CD4-positive, CD25-positive, alpha-beta regulatory T cell (primary cell): Measurements from ENCODE around the gene LRRTM4. TPM values are rescaled to one million over a fixed set of nuclear protein-coding genes. Genes with fewer than 3 reads are reported as not detected.
A peak's percentile ranks its signal among the peaks of the same experiment; 100 is the strongest.

Experiments used
- ATAC-seq, 2 donors: fragments of 150-1000 bp; cut with Tn5 transposase; one replicate each; pipeline ENCODE4 v1.10.0; 2021; ENCODE audit warnings: low read depth in 2 of 2, moderate number of reproducible peaks in 2 of 2, moderate library complexity in 1 of 2
- DNase-seq, 3 donors: peaks; one replicate each; pipeline versions ENCODE4 v3.0.0 to v3.0.0-alpha.2; 2012 to 2022; ENCODE audit warnings: mixed read lengths in 1 of 3
- H3K27ac ChIP-seq: one replicate; pipeline ENCODE4 v1.7.0; 2013; ENCODE audit warnings: mild to moderate bottlenecking, low read length; ENCODE audit not compliant: insufficient read depth, poor library complexity, severe bottlenecking
- H3K27me3 ChIP-seq: one replicate; pipeline ENCODE4 v1.7.0; 2013; ENCODE audit warnings: low read length; ENCODE audit not compliant: control insufficient read depth, insufficient read depth
- H3K36me3 ChIP-seq: one replicate; pipeline ENCODE4 v1.7.0; 2013; ENCODE audit warnings: mild to moderate bottlenecking, low read length, moderate library complexity; ENCODE audit not compliant: control insufficient read depth, insufficient read depth
- H3K4me1 ChIP-seq: 2 replicates; pipeline ENCODE4 v1.7.0; 2013; ENCODE audit warnings: mild to moderate bottlenecking, low read length; ENCODE audit not compliant: insufficient read depth, control insufficient read depth, poor library complexity, severe bottlenecking
- H3K4me3 ChIP-seq: one replicate; pipeline ENCODE4 v1.7.0; 2013; ENCODE audit warnings: low read depth, mild to moderate bottlenecking, low read length, moderate library complexity
- H3K9me3 ChIP-seq, 2 experiments: 1 replicate in 1 of 2; 2 replicates in 1 of 2; pipeline ENCODE4 v1.7.0; 2013; ENCODE audit warnings: low read length in 2 of 2, mild to moderate bottlenecking in 1 of 2, moderate library complexity in 1 of 2; ENCODE audit not compliant: control insufficient read depth in 2 of 2
- H3K27ac Mint-ChIP-seq, 3 donors: one replicate each; pipeline ENCODE4 v1.8.0; 2020 to 2022; ENCODE audit warnings: mild to moderate bottlenecking in 3 of 3, mixed read lengths in 3 of 3, moderate library complexity in 2 of 3
- H3K27me3 Mint-ChIP-seq: one replicate; pipeline ENCODE4 v1.8.0; 2022; ENCODE audit warnings: mild to moderate bottlenecking, mixed read lengths
- H3K36me3 Mint-ChIP-seq: one replicate; pipeline ENCODE4 v1.8.0; 2020; ENCODE audit warnings: mixed read lengths
- H3K4me1 Mint-ChIP-seq, 4 donors: one replicate each; pipeline ENCODE4 v1.8.0; 2020 to 2022; ENCODE audit warnings: mixed read lengths in 4 of 4, mild to moderate bottlenecking in 1 of 4
- H3K4me3 Mint-ChIP-seq, 4 donors: one replicate each; pipeline ENCODE4 v1.8.0; 2020 to 2022; ENCODE audit warnings: mild to moderate bottlenecking in 4 of 4, mixed read lengths in 4 of 4, moderate library complexity in 3 of 4
- H3K9me3 Mint-ChIP-seq, 7 donors: one replicate each; pipeline ENCODE4 v1.8.0; 2020 to 2022; ENCODE audit warnings: mixed read lengths in 7 of 7, mild to moderate bottlenecking in 3 of 7, moderate library complexity in 2 of 7
- polyA plus RNA-seq, 4 donors: library from polyadenylated mRNA; unstranded; fragments of 300-500 nt; fragmentation: Illumina TruSeq; gene quantifications; one replicate each; pipeline ENCODE4 v1.2.3, GENCODE V29; 2021
- total RNA-seq: library from RNA; stranded (reverse); gene quantifications from one replicate; pipeline ENCODE4 v1.2.3, GENCODE V29; 2022

The LRRTM4 gene
- total and polyA plus RNA-seq, 5 donors from 2014 or later = not detected

- no peak overlapping the region for H3K4me3 ChIP-seq
- no peaks in the 10 kb centered on the region for H3K36me3 ChIP-seq
- ATAC-seq (no peak), DNase-seq (no peak)
- no peak overlapping the region for H3K27ac Mint-ChIP-seq
- peaks cover 0 to 7% (median 4%) of the 10 kb centered on the region in 7 donors for H3K9me3 Mint-ChIP-seq
- no peak overlapping the region for H3K27ac ChIP-seq
- no peaks in the 10 kb centered on the region for H3K27me3 Mint-ChIP-seq
- H3K27me3 ChIP-seq = no peaks in the 10 kb centered on the region
- H3K4me1 ChIP-seq = no peaks in the 10 kb centered on the region
- no peaks in the 10 kb centered on the region for H3K36me3 Mint-ChIP-seq
- H3K4me1 Mint-ChIP-seq = no peaks in the 10 kb centered on the region
- H3K4me3 Mint-ChIP-seq = no peak overlapping the region
- no peaks in the 10 kb centered on the region for H3K9me3 ChIP-seq
These were observed 537.8 kb downstream of the LRRTM4 start for GRCh38 chr2:76984359-76984758.

DNA sequence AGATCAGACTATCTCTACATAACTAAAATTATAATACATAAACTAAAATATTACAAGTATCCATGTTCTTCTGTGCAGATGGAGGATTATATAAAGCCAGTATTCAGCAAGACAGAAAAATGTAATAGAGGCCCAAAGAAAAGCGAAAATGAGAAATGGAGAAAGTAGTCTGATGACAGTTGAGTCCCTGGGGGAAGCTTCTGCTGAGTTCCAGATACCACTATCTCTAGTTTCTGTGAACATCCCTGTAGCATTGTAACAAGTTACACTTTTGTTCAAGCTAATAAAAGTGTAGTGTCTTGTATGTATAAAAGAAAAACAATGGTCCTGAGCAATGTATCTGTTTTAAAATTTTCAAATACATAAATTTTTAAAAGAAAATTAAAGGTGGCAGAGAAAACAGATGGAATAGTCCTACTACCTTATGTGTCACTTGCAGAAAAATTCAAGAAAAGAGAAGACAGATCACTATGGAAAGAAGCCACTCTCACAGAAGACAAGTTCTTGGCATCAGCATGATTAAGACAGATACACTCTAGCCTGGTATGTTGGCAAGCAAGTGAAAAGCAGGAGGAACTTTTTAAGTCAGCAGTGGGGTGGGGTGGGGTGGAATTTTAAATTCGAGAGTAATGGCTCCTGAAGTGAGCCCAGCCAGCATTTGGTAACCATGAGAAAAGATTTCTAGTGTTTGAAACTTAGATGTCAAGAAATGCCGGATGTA lies 541.9 kb downstream of the LRRTM4 start:
- Histone ChIP-seq H3K27ac (no peak overlapping the region), H3K36me3 (no peaks in the 10 kb centered on the region), H3K4me3 (no peak overlapping the region), H3K27me3 (no peaks in the 10 kb centered on the region), H3K9me3 (no peaks in the 10 kb centered on the region), H3K4me1 (no peaks in the 10 kb centered on the region)
- no peak for ATAC-seq
- H3K4me1 Mint-ChIP-seq = no peaks in the 10 kb centered on the region
- peaks cover 0 to 18% (median 3%) of the 10 kb centered on the region in 7 donors for H3K9me3 Mint-ChIP-seq
- no peak for DNase-seq
- H3K27me3 Mint-ChIP-seq = no peaks in the 10 kb centered on the region
- H3K4me3 Mint-ChIP-seq = no peak overlapping the region
- H3K27ac Mint-ChIP-seq = no peak overlapping the region
- no peaks in the 10 kb centered on the region for H3K36me3 Mint-ChIP-seq

- no peaks in the 10 kb centered on the region for H3K4me1 ChIP-seq
- no peak for DNase-seq
- no peak overlapping the region for H3K4me3 Mint-ChIP-seq
- peaks cover 0 to 18% (median 2%) of the 10 kb centered on the region in 7 donors for H3K9me3 Mint-ChIP-seq
- H3K36me3 Mint-ChIP-seq = no peaks in the 10 kb centered on the region
- H3K9me3 ChIP-seq = no peaks in the 10 kb centered on the region
- no peaks in the 10 kb centered on the region for H3K27me3 Mint-ChIP-seq
- H3K27ac ChIP-seq = no peak overlapping the region
- H3K27ac Mint-ChIP-seq = no peak overlapping the region
- ATAC-seq = no peak
- H3K27me3 ChIP-seq = no peaks in the 10 kb centered on the region
- no peaks in the 10 kb centered on the region for H3K4me1 Mint-ChIP-seq
- H3K4me3 ChIP-seq = no peak overlapping the region
- no peaks in the 10 kb centered on the region for H3K36me3 ChIP-seq
These were observed 544.1 kb downstream of the LRRTM4 start for GRCh38 chr2:76977846-76978727.

- no peaks in the 10 kb centered on the region for H3K36me3 ChIP-seq
- no peaks in the 10 kb centered on the region for H3K4me1 ChIP-seq
- H3K27ac ChIP-seq = no peak overlapping the region
- Mint-ChIP-seq H3K4me1 (no peaks in the 10 kb centered on the region), H3K27me3 (no peaks in the 10 kb centered on the region), H3K4me3 (no peak overlapping the region), H3K9me3 (peaks cover 0 to 17% (median 2%) of the 10 kb centered on the region in 7 donors), H3K27ac (no peak overlapping the region), H3K36me3 (no peaks in the 10 kb centered on the region)
- ATAC-seq (no peak), DNase-seq (no peak)
- H3K9me3 ChIP-seq = no peaks in the 10 kb centered on the region
- H3K4me3 ChIP-seq = no peak overlapping the region
- H3K27me3 ChIP-seq = no peaks in the 10 kb centered on the region
These were observed 546.4 kb downstream of the LRRTM4 start for GRCh38 chr2:76975752-76976151.

GRCh38 chr2:76973610-76974009 lies 548.6 kb downstream of the LRRTM4 start:
- no peak for DNase-seq
- ATAC-seq = no peak
- Mint-ChIP-seq H3K36me3 (no peaks in the 10 kb centered on the region), H3K4me3 (no peak overlapping the region), H3K27me3 (no peaks in the 10 kb centered on the region), H3K4me1 (no peaks in the 10 kb centered on the region), H3K27ac (no peak overlapping the region), H3K9me3 (peaks cover 0 to 16% (median 2%) of the 10 kb centered on the region in 7 donors)
- H3K4me3 ChIP-seq = no peak overlapping the region
- H3K27me3 ChIP-seq = no peaks in the 10 kb centered on the region
- no peaks in the 10 kb centered on the region for H3K36me3 ChIP-seq
- no peaks in the 10 kb centered on the region for H3K9me3 ChIP-seq
- H3K4me1 ChIP-seq = no peaks in the 10 kb centered on the region
- no peak overlapping the region for H3K27ac ChIP-seq

GRCh38 chr2:76965772-76966171 lies 556.4 kb downstream of the LRRTM4 start:
- H3K9me3 Mint-ChIP-seq = peaks cover 2 to 27% (median 6%) of the 10 kb centered on the region in 7 donors
- DNase-seq (no peak), ATAC-seq (no peak)
- no peaks in the 10 kb centered on the region for H3K4me1 ChIP-seq
- H3K4me3 ChIP-seq = no peak overlapping the region
- no peaks in the 10 kb centered on the region for H3K9me3 ChIP-seq
- no peaks in the 10 kb centered on the region for H3K27me3 ChIP-seq
- H3K27ac ChIP-seq = no peak overlapping the region
- H3K36me3 ChIP-seq = no peaks in the 10 kb centered on the region
- H3K4me1 Mint-ChIP-seq = peaks cover 0 to 4% (median 0%) of the 10 kb centered on the region in 4 donors
- peak overlapping the region in 1 of 3 donors; percentile 50 for H3K27ac Mint-ChIP-seq
- H3K4me3 Mint-ChIP-seq = no peak overlapping the region
- H3K36me3 Mint-ChIP-seq = no peaks in the 10 kb centered on the region
- no peaks in the 10 kb centered on the region for H3K27me3 Mint-ChIP-seq

DNA sequence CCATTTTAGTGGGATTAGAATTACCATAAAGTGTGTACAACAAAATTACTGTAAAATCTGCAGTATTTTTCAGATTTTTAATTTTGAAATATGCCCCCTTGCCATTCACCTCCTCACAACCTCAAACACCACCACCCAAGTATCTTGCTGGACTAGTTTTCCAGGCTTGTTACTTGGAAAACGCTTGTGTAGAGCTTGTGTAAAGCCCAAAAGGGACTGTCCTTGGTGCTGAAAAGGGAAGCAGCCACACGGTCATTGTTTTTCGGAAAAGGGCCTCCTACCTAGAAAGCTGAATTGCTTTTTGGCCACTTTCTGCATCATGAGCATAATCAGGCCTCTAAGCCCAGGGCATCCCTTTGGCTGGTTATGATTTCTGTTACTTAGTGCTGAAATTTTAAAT lies 563.4 kb downstream of the LRRTM4 start:
- DNase-seq (no peak), ATAC-seq (no peak)
- H3K4me3 ChIP-seq = no peak overlapping the region
- Mint-ChIP-seq H3K27me3 (no peaks in the 10 kb centered on the region), H3K4me1 (no peaks in the 10 kb centered on the region), H3K27ac (no peak overlapping the region), H3K9me3 (peaks cover 0 to 19% (median 7%) of the 10 kb centered on the region in 7 donors), H3K36me3 (no peaks in the 10 kb centered on the region), H3K4me3 (no peak overlapping the region)
- H3K27ac ChIP-seq = no peak overlapping the region
- H3K36me3 ChIP-seq = no peaks in the 10 kb centered on the region
- peaks cover 0 to 3% of the 10 kb centered on the region in 2 experiments for H3K9me3 ChIP-seq
- no peaks in the 10 kb centered on the region for H3K4me1 ChIP-seq
- no peaks in the 10 kb centered on the region for H3K27me3 ChIP-seq
